ENCODE measurements around the gene OGDH. TPM values are rescaled to one million over a fixed set of nuclear protein-coding genes. Genes with fewer than 3 reads are reported as not detected.
"Not testable (repeated sequence)": the region's sequence is repeated elsewhere in the genome, so short reads cannot be mapped to it uniquely, and the experiment has no call there.

Gene OGDH
- polyA plus RNA-seq, 5 donors: 40.6 to 58.8 (median 53.7) TPM

- no peak for DNase-seq
Measured at GRCh38 chr7:44666566-44666965, 60.1 kb downstream of the OGDH start.

- no peak for DNase-seq
Measured at GRCh38 chr7:44667190-44667589, 60.8 kb downstream of the OGDH start.

DNA sequence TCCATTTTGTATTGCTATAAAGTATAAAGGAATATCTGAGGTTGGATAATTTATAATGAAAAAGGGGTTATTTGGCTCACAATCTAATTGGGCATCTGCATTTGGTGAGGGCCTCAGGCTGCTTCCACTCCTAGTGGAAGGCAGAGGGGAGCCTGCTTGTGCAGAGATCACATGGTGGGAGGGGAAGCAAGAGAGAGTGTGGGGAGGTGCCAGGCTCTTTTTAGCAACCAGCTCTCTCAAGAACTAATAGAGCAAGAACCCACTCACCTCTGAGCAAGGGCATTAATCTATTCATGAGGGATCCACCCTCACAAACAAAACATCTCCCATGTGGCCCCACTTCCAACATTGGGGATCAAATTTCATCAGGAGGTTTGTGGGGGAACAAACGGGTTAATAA lies 64.6 kb downstream of the OGDH start:
- no peak for DNase-seq

DNA sequence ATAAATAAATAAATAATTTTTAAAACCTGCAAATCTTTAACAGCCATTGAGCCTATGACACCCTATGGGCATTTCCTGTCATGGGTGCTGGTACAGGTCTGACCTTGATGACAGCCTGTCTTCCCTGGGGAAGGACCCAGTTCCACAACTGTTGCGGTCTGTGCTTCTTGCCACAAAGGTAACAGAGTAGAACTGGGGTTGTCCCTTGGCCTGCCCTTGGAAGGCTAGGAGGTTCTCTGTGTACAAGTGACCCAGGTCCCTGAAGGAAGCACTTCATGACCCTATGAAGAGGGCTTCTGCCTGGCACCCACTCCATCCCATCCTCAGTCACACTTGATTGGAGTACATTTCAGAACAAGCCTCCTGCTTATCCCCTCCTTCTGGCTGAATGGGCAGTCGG lies 66.9 kb downstream of the OGDH start:
- no peak for DNase-seq

DNA sequence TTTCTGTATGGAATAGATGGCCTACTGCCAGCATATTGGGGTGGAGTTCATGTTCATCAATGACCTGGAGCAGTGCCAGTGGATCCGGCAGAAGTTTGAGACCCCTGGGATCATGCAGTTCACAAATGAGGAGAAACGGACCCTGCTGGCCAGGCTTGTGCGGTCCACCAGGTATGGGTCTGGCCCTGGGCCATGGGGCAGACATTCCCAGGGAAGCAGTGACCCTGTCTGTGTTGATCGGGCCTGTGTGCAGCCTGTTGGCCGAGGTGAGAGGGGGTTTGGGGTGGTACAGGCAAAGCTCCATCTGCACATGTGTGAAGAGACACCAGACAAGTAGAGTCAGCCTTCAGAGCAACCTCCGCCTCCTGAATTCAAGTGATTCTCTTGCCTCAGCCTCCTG lies 67.3 kb downstream of the OGDH start:
- DNase-seq: no peak

- DNase-seq: no peak
Measured at GRCh38 chr7:44674381-44674780, 68.0 kb downstream of the OGDH start.

- DNase-seq: no peak
Measured at GRCh38 chr7:44676776-44677175, 70.3 kb downstream of the OGDH start.

DNA sequence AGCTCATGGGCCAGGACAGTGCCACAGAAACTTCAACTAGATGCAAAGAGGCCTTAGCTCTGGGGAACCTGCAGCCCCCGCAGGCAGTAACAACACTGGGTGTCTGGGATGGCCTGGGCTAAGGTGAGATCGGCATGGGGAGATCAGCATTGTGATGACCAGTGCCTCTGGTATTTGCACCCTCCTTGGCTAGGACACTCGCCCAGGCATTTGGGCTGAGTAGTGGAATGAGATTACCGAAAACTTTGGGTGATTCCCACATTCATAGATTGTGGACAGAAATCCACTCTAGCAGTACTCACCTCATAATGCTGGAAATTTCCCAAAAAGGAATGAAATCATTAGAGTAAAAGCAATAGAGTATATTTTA lies 71.7 kb downstream of the OGDH start:
- DNase-seq: no peak

DNA sequence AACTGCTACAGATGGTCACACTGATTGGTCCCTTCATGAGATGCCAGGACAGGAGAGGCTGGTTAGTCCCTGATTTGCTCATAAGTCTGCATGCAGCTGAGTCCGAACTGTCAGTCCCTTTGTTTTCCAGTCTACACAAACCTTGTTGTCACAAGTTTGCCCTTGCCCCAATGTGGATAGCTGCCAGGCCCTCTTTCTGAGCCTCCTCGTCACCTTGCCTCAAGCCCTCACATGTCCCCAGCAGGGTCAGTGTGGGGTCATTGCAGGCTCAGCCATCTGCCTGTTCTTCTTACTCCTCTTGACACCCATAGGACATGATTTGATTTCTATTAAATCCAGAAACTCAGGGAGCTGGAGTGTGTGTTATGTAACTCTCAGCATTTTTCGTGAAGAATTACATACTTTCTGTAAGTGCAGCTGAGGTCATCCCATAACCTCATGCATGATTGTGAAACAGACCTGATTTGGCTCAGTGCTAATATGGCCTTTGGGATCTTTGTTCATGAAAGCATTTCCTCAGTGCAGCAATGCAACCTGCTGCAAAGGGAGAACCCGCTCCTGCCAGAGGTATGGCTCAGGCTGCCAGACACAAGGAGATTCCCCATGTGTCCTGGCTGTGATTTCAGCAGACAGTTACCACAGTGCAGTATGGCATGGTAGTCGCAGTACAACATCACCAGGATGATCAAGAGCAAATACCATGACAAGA lies 72.2 kb downstream of the OGDH start:
- peak in 1 of 2 donors; percentile 8 for DNase-seq

GRCh38 chr7:44681645-44682044 lies 75.2 kb downstream of the OGDH start:
- DNase-seq: no peak

DNA sequence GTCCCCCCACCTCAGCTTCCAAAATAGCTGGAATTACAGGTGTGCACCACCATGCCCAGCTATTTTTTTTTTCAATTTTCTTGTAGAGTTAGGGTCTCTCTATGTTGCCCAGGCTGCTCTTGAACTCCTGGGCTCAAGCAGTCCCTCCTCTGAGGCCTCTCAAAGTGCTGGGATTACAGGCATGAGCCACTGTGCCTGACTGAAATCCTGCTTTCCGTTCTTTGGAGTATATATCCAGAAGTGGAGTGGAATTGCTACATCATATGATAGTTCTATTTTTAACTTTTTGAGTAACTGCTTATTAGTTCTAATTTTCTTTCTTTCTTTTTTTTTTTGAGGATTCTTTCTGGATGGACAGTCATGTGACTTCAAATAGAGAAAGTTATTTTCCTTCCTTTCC lies 79.3 kb downstream of the OGDH start:
- no peak for DNase-seq

- DNase-seq: no peak
Measured at GRCh38 chr7:44689427-44689826, 83.0 kb downstream of the OGDH start.

DNA sequence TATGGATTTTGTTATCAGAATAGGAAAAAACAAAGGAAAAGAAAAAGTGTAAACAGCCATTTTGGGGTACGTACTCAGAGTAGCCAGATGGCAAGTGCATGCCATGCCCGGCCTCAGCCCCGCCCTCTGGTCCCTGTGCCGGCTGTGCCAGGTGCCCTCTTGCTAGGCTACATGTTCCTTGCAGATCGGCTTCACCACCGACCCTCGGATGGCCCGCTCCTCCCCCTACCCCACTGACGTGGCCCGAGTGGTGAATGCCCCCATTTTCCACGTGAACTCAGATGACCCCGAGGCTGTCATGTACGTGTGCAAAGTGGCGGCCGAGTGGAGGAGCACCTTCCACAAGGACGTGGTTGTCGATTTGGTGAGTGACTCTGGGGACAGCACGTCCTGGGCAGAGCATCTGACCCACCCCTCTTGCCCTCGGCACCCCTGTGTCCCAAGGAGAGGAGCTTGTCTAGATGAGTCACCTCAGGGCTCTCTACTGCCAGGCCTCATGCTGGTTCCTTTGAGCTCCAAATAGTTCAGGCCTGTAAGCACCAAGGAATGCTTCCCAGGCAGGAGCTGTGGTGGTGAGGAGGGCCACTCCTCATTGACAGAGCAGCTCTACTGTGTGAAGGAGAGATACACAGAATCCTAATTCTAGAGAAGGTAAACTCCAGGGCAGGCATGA lies 87.3 kb downstream of the OGDH start:
- DNase-seq: no peak

- no peak for DNase-seq
Measured at GRCh38 chr7:44694326-44694725, 87.9 kb downstream of the OGDH start.

- no peak for DNase-seq
Measured at GRCh38 chr7:44694766-44695165, 88.3 kb downstream of the OGDH start.

GRCh38 chr7:44695756-44696155 lies 89.3 kb downstream of the OGDH start:
- no peak for DNase-seq

DNA sequence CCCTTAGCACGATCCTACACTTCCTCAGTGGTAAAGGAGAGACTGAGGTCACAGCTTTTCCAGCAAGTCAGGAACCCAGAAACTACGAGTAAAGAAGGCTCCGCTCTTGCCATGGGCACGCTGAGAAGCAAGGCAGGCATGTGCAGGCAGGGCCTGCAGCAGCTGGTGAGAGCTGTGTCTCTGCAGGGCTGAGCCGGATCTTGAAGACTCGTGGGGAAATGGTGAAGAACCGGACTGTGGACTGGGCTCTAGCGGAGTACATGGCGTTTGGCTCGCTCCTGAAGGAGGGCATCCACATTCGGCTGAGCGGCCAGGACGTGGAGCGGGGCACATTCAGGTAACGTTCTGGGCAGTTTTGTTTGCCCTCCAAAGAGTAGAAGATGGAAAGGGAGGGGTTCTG lies 90.3 kb downstream of the OGDH start:
- no peak for DNase-seq

DNA sequence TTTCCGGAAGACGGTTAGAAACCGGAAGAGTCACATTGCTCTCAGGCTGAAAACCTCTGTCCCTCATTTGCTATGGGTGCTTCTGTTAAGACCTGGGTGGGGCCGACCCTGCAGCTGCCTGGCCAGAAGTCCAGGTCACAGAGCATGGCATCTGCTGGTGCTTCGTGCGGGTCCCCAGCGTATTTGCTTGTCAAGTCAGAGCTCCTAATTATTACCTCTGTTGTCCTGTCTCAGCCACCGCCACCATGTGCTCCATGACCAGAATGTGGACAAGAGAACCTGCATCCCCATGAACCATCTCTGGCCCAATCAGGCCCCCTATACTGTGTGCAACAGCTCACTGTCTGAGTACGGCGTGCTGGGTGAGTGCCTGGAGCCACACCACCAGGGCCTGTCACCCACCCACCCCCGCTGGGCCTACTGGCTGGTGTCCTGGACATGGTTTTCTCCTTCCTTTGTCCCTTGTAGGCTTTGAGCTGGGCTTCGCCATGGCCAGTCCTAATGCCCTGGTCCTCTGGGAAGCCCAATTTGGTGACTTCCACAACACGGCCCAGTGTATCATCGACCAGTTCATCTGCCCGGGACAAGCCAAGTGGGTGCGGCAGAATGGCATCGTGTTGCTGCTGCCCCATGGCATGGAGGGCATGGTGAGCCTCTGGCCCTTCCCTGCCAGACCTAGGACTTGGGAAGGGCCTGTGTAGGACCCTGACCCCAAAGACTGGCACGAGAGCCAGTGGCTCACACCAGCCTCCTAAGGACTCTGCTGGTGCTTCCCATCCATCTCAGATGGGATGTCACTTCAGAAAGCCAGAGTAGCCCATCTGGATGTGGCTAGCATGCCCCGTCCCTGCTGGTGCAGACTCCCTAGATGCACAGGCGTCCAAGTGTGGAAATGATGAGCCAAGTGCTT lies 91.0 kb downstream of the OGDH start:
- DNase-seq: no peak

- no peak for DNase-seq
Measured at GRCh38 chr7:44698046-44698580, 91.7 kb downstream of the OGDH start.

- DNase-seq: not testable (repeated sequence)
Measured at GRCh38 chr7:44699598-44699997, 93.2 kb downstream of the OGDH start.

GRCh38 chr7:44700322-44700721 lies 93.9 kb downstream of the OGDH start:
- DNase-seq: no peak

GRCh38 chr7:44703391-44703790 lies 97.0 kb downstream of the OGDH start:
- DNase-seq: not testable (repeated sequence)
